NCI-H226 (cell line): ENCODE results near the gene MPEG1.
A peak's percentile ranks its signal among the peaks of the same experiment; 100 is the strongest.

Source experiments
- DNase-seq: peaks from one replicate; pipeline ENCODE4 v3.0.0-alpha.2; 2015

The MPEG1 gene

GRCh38 chr11:59186130-59186594 is 26.6 kb downstream of the MPEG1 start:
- DNase-seq = no peak

GRCh38 chr11:59185386-59185945 is 27.3 kb downstream of the MPEG1 start:
- no peak for DNase-seq

GRCh38 chr11:59184691-59185339 is 27.9 kb downstream of the MPEG1 start:
- no peak for DNase-seq

GRCh38 chr11:59183771-59184170 is 29.0 kb downstream of the MPEG1 start:
- DNase-seq = no peak

GRCh38 chr11:59182457-59183151 is 30.1 kb downstream of the MPEG1 start:
- peak; percentile 20 for DNase-seq

GRCh38 chr11:59181746-59182456 is 30.8 kb downstream of the MPEG1 start:
- no peak for DNase-seq

- no peak for DNase-seq
Observed at GRCh38 chr11:59180907-59181306, 31.8 kb downstream of the MPEG1 start.

- DNase-seq = no peak
Observed at GRCh38 chr11:59180168-59180776, 32.5 kb downstream of the MPEG1 start.

- DNase-seq = no peak
Observed at GRCh38 chr11:59179121-59179520, 33.6 kb downstream of the MPEG1 start.

GRCh38 chr11:59178402-59178801 is 34.3 kb downstream of the MPEG1 start:
- no peak for DNase-seq

- DNase-seq = no peak
Observed at GRCh38 chr11:59176330-59176729, 36.4 kb downstream of the MPEG1 start.

- DNase-seq = no peak
Observed at GRCh38 chr11:59175091-59175501, 37.6 kb downstream of the MPEG1 start.

GRCh38 chr11:59174664-59175033 is 38.1 kb downstream of the MPEG1 start:
- DNase-seq = peak; percentile 92

GRCh38 chr11:59173964-59174663 is 38.6 kb downstream of the MPEG1 start:
- peak; percentile 83 for DNase-seq

GRCh38 chr11:59173080-59173963 is 39.4 kb downstream of the MPEG1 start:
- DNase-seq = peak; percentile 41

GRCh38 chr11:59172345-59173079 is 40.2 kb downstream of the MPEG1 start:
- DNase-seq = peak; percentile 7

- DNase-seq = peak; percentile 81
Observed at GRCh38 chr11:59171508-59172322, 41.0 kb downstream of the MPEG1 start, which contains the start of gene DTX4. DTX4 (plus strand) TSS chr11:59172132; CDS start chr11:59172596, 464 bp downstream.

- no peak for DNase-seq
Observed at GRCh38 chr11:59164028-59164427, 48.7 kb downstream of the MPEG1 start.
